ENCODE measurements around the gene SRRM4.

The SRRM4 gene

GRCh38 chr12:119044094-119044493, 62.8 kb downstream of the SRRM4 start:
- Histone ChIP-seq H4K8ac (ENCODE audit: low read depth, low read length) (no peak overlapping the region), H3K4me1 (ENCODE audit: control insufficient read depth in 1 of 2, insufficient read depth in 2 of 2, low read length in 2 of 2) (no peaks in the 10 kb centered on the region), H3K18ac (ENCODE audit: low read length) (no peak overlapping the region), H3K4me3 (ENCODE audit: low read depth, low read length) (no peak overlapping the region), H3K9ac (ENCODE audit: low read length) (no peak overlapping the region), H3K27me3 (ENCODE audit: insufficient read depth, low read length) (no peaks in the 10 kb centered on the region), H3K36me3 (ENCODE audit: control insufficient read depth in 1 of 2, insufficient read depth in 2 of 2, low read length in 2 of 2) (no peaks in the 10 kb centered on the region), H4K91ac (ENCODE audit: low read depth, low read length) (no peak overlapping the region), H3K4ac (ENCODE audit: low read depth, low read length) (no peak overlapping the region), H3K9me3 (ENCODE audit: insufficient read depth, low read depth, low read length) (no peaks in the 10 kb centered on the region), H3K27ac (ENCODE audit: low read depth, low read length) (no peak overlapping the region), H3K79me1 (ENCODE audit: low read length) (no peaks in the 10 kb centered on the region), H2BK12ac (ENCODE audit: low read length) (no peak overlapping the region), H3K23ac (ENCODE audit: low read length) (no peak overlapping the region), H3K14ac (ENCODE audit: low read length) (no peak overlapping the region), H2BK120ac (ENCODE audit: insufficient read depth, low read length, poor library complexity) (no peak overlapping the region), H2BK5ac (ENCODE audit: low read depth, low read length, poor library complexity) (no peak overlapping the region), H3K4me2 (ENCODE audit: low read length) (no peak overlapping the region), H2AK5ac (ENCODE audit: low read length) (no peak overlapping the region), H3K79me2 (ENCODE audit: control insufficient read depth, insufficient read depth, low read length, poor library complexity) (no peaks in the 10 kb centered on the region), H4K12ac (ENCODE audit: low read depth, low read length) (no peak overlapping the region), H2AFZ (ENCODE audit: insufficient read depth, low read length, poor library complexity) (no peak overlapping the region)
- no CpG with 5 or more reads among the region's 6 CpGs for WGBS (ENCODE audit: extremely low coverage, insufficient coverage, insufficient read length)
- DNase-seq, result no peak

GRCh38 chr12:119047641-119048040, 66.3 kb downstream of the SRRM4 start:
- Histone ChIP-seq H3K27ac (ENCODE audit: low read depth, low read length) (no peak overlapping the region), H4K8ac (ENCODE audit: low read depth, low read length) (no peak overlapping the region), H4K12ac (ENCODE audit: low read depth, low read length) (no peak overlapping the region), H2AK5ac (ENCODE audit: low read length) (no peak overlapping the region), H3K14ac (ENCODE audit: low read length) (no peak overlapping the region), H3K18ac (ENCODE audit: low read length) (no peak overlapping the region), H2BK5ac (ENCODE audit: low read depth, low read length, poor library complexity) (no peak overlapping the region), H3K23ac (ENCODE audit: low read length) (no peak overlapping the region), H3K4ac (ENCODE audit: low read depth, low read length) (no peak overlapping the region), H3K4me2 (ENCODE audit: low read length) (no peak overlapping the region), H2AFZ (ENCODE audit: insufficient read depth, low read length, poor library complexity) (no peak overlapping the region), H2BK12ac (ENCODE audit: low read length) (no peak overlapping the region), H2BK120ac (ENCODE audit: insufficient read depth, low read length, poor library complexity) (no peak overlapping the region), H3K4me1 (ENCODE audit: control insufficient read depth in 1 of 2, insufficient read depth in 2 of 2, low read length in 2 of 2) (no peaks in the 10 kb centered on the region), H3K79me2 (ENCODE audit: control insufficient read depth, insufficient read depth, low read length, poor library complexity) (no peaks in the 10 kb centered on the region), H3K4me3 (ENCODE audit: low read depth, low read length) (no peak overlapping the region), H3K27me3 (ENCODE audit: insufficient read depth, low read length) (no peaks in the 10 kb centered on the region), H3K9me3 (ENCODE audit: insufficient read depth, low read depth, low read length) (no peaks in the 10 kb centered on the region), H3K36me3 (ENCODE audit: control insufficient read depth in 1 of 2, insufficient read depth in 2 of 2, low read length in 2 of 2) (no peaks in the 10 kb centered on the region), H3K9ac (ENCODE audit: low read length) (peak overlapping the region; percentile 56), H3K79me1 (ENCODE audit: low read length) (no peaks in the 10 kb centered on the region), H4K91ac (ENCODE audit: low read depth, low read length) (no peak overlapping the region)
- no peak for DNase-seq
- no CpG with 5 or more reads among the region's 2 CpGs for WGBS (ENCODE audit: extremely low coverage, insufficient coverage, insufficient read length)

GRCh38 chr12:119050663-119051062, 69.3 kb downstream of the SRRM4 start:
- no peak overlapping the region for H4K91ac ChIP-seq (ENCODE audit: low read depth, low read length)
- no peak overlapping the region for H2BK5ac ChIP-seq (ENCODE audit: low read depth, low read length, poor library complexity)
- no peaks in the 10 kb centered on the region for H3K27me3 ChIP-seq (ENCODE audit: insufficient read depth, low read length)
- no peak overlapping the region for H2AFZ ChIP-seq (ENCODE audit: insufficient read depth, low read length, poor library complexity)
- no peak overlapping the region for H3K18ac ChIP-seq (ENCODE audit: low read length)
- H2BK120ac ChIP-seq (ENCODE audit: insufficient read depth, low read length, poor library complexity), result no peak overlapping the region
- no peaks in the 10 kb centered on the region for H3K79me1 ChIP-seq (ENCODE audit: low read length)
- H2AK5ac ChIP-seq (ENCODE audit: low read length), result no peak overlapping the region
- H3K14ac ChIP-seq (ENCODE audit: low read length), result no peak overlapping the region
- H3K79me2 ChIP-seq (ENCODE audit: control insufficient read depth, insufficient read depth, low read length, poor library complexity), result no peaks in the 10 kb centered on the region
- H3K4me3 ChIP-seq (ENCODE audit: low read depth, low read length), result no peak overlapping the region
- DNase-seq, result no peak
- H3K4me1 ChIP-seq (ENCODE audit: control insufficient read depth in 1 of 2, insufficient read depth in 2 of 2, low read length in 2 of 2), result no peaks in the 10 kb centered on the region
- H3K9ac ChIP-seq (ENCODE audit: low read length), result no peak overlapping the region
- no peak overlapping the region for H3K27ac ChIP-seq (ENCODE audit: low read depth, low read length)
- no peak overlapping the region for H3K23ac ChIP-seq (ENCODE audit: low read length)
- H2BK12ac ChIP-seq (ENCODE audit: low read length), result no peak overlapping the region
- H3K4ac ChIP-seq (ENCODE audit: low read depth, low read length), result no peak overlapping the region
- no peaks in the 10 kb centered on the region for H3K9me3 ChIP-seq (ENCODE audit: insufficient read depth, low read depth, low read length)
- no peak overlapping the region for H3K4me2 ChIP-seq (ENCODE audit: low read length)
- no peak overlapping the region for H4K12ac ChIP-seq (ENCODE audit: low read depth, low read length)
- no peaks in the 10 kb centered on the region for H3K36me3 ChIP-seq (ENCODE audit: control insufficient read depth in 1 of 2, insufficient read depth in 2 of 2, low read length in 2 of 2)
- H4K8ac ChIP-seq (ENCODE audit: low read depth, low read length), result no peak overlapping the region

GRCh38 chr12:119051474-119051873, 70.1 kb downstream of the SRRM4 start:
- Histone ChIP-seq H2AFZ (ENCODE audit: insufficient read depth, low read length, poor library complexity) (no peak overlapping the region), H3K4me3 (ENCODE audit: low read depth, low read length) (no peak overlapping the region), H3K27ac (ENCODE audit: low read depth, low read length) (no peak overlapping the region), H3K79me2 (ENCODE audit: control insufficient read depth, insufficient read depth, low read length, poor library complexity) (no peaks in the 10 kb centered on the region), H3K9me3 (ENCODE audit: insufficient read depth, low read depth, low read length) (no peaks in the 10 kb centered on the region), H3K4me1 (ENCODE audit: control insufficient read depth in 1 of 2, insufficient read depth in 2 of 2, low read length in 2 of 2) (no peaks in the 10 kb centered on the region), H3K27me3 (ENCODE audit: insufficient read depth, low read length) (no peaks in the 10 kb centered on the region), H3K23ac (ENCODE audit: low read length) (no peak overlapping the region), H3K18ac (ENCODE audit: low read length) (no peak overlapping the region), H2BK120ac (ENCODE audit: insufficient read depth, low read length, poor library complexity) (no peak overlapping the region), H3K14ac (ENCODE audit: low read length) (no peak overlapping the region), H4K91ac (ENCODE audit: low read depth, low read length) (no peak overlapping the region), H3K4me2 (ENCODE audit: low read length) (no peak overlapping the region), H3K79me1 (ENCODE audit: low read length) (no peaks in the 10 kb centered on the region), H4K8ac (ENCODE audit: low read depth, low read length) (no peak overlapping the region), H4K12ac (ENCODE audit: low read depth, low read length) (no peak overlapping the region), H3K9ac (ENCODE audit: low read length) (no peak overlapping the region), H2BK5ac (ENCODE audit: low read depth, low read length, poor library complexity) (no peak overlapping the region), H2BK12ac (ENCODE audit: low read length) (no peak overlapping the region), H2AK5ac (ENCODE audit: low read length) (no peak overlapping the region), H3K4ac (ENCODE audit: low read depth, low read length) (no peak overlapping the region), H3K36me3 (ENCODE audit: control insufficient read depth in 1 of 2, insufficient read depth in 2 of 2, low read length in 2 of 2) (no peaks in the 10 kb centered on the region)
- DNase-seq, result no peak
- WGBS (ENCODE audit: extremely low coverage, insufficient coverage, insufficient read length), result no CpG with 5 or more reads among the region's 4 CpGs

Data from trophoblast cell (in vitro differentiated cells and primary cell).